ENCODE data around the gene SLC27A4.

- TF ChIP-seq CTCF (conservative IDR thresholded peaks at IDR 0.05; ENCODE audit: low read length) (peak; percentile 40), EZH2phosphoT487 (IDR thresholded peaks at IDR 0.05; ENCODE audit: borderline replicate concordance, low read depth, low read length) (no peak)
Observed at GRCh38 chr9:128409978-128410377, 69.7 kb downstream of the SLC27A4 start.
